Spleen (tissue), 7 donors: ENCODE data around the gene USP10.

Source experiments
- CTCF ChIP-seq, 11 experiments: fragments of 200-600 bp in 7 of 11; fragments of 450-650 bp in 4 of 11; sonication (generic) in 4 of 11; IDR thresholded peaks in 8 of 11; conservative IDR thresholded peaks in 3 of 11; 1 replicate in 7 of 11; 2 replicates in 4 of 11; pipeline versions ENCODE4 v1.4.0 to v1.8.0; 2016 to 2021; ENCODE audit warnings: antibody characterized with exemption in 11 of 11, inconsistent platforms in 4 of 11, mild to moderate bottlenecking in 1 of 11
- POLR2A ChIP-seq, 3 donors: fragments of 450-650 bp; IDR thresholded peaks; one replicate each; pipeline ENCODE4 v1.5.1; 2017; ENCODE audit warnings: antibody characterized with exemption in 3 of 3, mild to moderate bottlenecking in 1 of 3
- donor health status: DM: no; HTN: no; CAD: no; lungs with moderate emphysema.
- donor health status: DM: no; HTN: no; CAD: no.
- donor health status: DM: no; HTN: no; CAD: no.

- TF ChIP-seq POLR2A (IDR thresholded peaks at IDR 0.05) (no peak), CTCF (IDR thresholded peaks at IDR 0.05 in 8 of 11, conservative IDR thresholded peaks at IDR 0.05 in 3 of 11) (peak; percentile 79 to 98 (median 93))
These were observed 26.4 kb downstream of the USP10 start for GRCh38 chr16:84726079-84726668.
